GM12874 (cell line): ENCODE results near the gene KIF14.

Experiments
- TF ChIP-seq, protein P1 (sequence below): IDR thresholded peaks from 2 replicates; pipeline ENCODE4 v1.5.1; 2011; ENCODE audit warnings: low read depth, mild to moderate bottlenecking, control low read depth, low read length, moderate library complexity; ENCODE audit not compliant: insufficient read depth

Gene KIF14

GRCh38 chr1:200610846-200611245, 9.7 kb downstream of the KIF14 start:
- TF ChIP-seq, protein P1, sequence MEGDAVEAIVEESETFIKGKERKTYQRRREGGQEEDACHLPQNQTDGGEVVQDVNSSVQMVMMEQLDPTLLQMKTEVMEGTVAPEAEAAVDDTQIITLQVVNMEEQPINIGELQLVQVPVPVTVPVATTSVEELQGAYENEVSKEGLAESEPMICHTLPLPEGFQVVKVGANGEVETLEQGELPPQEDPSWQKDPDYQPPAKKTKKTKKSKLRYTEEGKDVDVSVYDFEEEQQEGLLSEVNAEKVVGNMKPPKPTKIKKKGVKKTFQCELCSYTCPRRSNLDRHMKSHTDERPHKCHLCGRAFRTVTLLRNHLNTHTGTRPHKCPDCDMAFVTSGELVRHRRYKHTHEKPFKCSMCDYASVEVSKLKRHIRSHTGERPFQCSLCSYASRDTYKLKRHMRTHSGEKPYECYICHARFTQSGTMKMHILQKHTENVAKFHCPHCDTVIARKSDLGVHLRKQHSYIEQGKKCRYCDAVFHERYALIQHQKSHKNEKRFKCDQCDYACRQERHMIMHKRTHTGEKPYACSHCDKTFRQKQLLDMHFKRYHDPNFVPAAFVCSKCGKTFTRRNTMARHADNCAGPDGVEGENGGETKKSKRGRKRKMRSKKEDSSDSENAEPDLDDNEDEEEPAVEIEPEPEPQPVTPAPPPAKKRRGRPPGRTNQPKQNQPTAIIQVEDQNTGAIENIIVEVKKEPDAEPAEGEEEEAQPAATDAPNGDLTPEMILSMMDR = no peak

DNA sequence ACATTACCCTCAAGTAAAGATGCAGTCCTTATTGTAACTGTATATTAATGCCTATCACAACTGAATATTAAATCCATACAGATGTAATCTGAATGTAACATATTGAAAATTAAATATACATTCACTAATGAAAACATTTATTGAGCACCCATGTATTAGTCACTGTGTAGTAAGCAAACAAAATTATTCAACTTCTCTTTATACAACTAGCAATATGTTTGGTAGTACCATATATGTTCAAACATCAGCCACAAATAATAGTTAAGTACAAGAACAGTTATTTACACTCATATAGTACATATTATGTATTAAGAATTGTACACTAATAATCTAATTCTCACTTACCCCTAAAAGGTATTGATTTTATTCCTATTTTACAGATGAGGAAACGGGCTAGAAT, 17.9 kb downstream of the KIF14 start:
- TF ChIP-seq, protein P1 = no peak

DNA sequence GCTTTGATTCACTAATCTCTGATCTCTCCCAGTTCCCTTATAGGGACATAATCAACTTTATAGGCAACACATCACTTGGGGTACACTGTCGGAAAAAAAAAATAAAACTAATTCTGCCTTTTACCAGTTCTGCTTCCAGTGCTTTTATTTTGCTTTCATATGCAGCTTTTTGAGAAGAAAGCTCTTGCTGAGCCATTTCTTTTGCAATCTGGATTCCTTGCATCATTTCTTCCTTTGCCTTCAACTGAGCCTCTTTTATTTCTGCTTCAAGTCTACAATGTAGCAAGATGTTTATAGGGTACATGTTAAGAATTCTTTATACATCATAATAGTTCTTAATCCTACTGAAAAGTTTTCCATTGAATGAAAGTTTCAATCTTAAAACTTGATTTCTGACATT, 30.6 kb downstream of the KIF14 start:
- TF ChIP-seq, protein P1 = no peak

GRCh38 chr1:200588698-200589097, 31.9 kb downstream of the KIF14 start:
- TF ChIP-seq, protein P1 = no peak

DNA sequence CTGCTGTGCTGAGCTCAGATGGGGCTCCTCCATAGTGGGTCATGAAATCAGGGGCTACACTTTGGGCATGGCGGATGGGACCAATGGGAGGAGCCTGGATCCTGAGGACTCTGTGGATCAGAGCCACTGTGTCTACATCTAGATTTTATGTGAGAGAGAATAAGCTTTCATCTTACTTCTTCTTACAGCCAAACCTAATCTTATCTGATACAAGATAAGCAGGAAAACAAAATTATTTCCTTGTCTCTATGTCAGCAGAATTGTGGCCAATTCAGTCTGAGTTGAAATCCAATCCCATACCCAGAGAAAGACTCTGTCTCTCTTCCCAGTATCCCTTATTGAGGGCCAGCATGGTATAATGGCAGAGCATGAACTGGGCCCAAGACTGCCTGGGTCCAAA, 56.2 kb downstream of the KIF14 start:
- TF ChIP-seq, protein P1 = no peak

- TF ChIP-seq, protein P1 = no peak
Measured at GRCh38 chr1:200561856-200562214, 58.7 kb downstream of the KIF14 start.

DNA sequence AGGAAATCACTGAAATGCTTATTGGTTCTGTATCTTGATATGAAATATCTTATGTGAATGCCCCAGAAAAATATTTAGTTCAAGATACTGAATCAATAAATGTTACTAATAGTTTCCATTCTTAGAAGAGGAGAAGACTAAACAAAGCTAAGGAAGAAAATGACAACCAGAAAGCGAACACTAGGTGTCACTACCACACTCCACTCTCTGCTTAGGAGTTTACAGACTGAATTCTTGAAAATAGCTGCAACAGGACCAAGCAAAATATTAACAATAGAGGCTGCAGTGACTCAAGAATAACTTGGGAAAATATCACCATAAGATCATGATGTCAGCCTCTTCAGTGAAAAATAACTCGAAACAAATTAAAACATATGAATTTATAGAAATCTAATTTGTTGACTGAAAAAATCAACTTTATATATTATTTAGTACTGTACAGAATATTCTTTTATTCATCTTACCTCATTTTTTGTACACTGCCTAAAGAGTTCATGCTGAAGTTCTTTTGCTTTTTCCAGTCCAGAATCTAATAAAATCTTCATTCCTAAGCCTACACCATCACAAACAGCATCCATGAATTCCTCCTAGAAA, 61.6 kb downstream of the KIF14 start:
- TF ChIP-seq, protein P1 = peak; percentile 50; the same call in 1 of the 2 replicates

- TF ChIP-seq, protein P1 = no peak
Measured at GRCh38 chr1:200556002-200556401, 64.5 kb downstream of the KIF14 start.
